A673 (cell line): ENCODE results near the gene PPM1M. TPM values are rescaled to one million over a fixed set of nuclear protein-coding genes. Genes with fewer than 3 reads are reported as not detected.
A peak's percentile ranks its signal among the peaks of the same experiment; 100 is the strongest.

Experiments used
- Bru-seq: library from RNA; stranded (reverse); fragments of 400-500 nt; gene quantifications from one replicate; lab custom pipeline; 2021; lab: Mats Ljungman, UMichigan
- BruChase-seq, 2 experiments: library from RNA; stranded (reverse); fragments of 400-500 nt; gene quantifications; one replicate each; lab custom pipeline; 2021; lab: Mats Ljungman, UMichigan
- BruUV-seq: library from RNA; stranded (reverse); fragments of 400-500 nt; replicated peaks from 2 replicates; lab custom pipeline; 2021; lab: Mats Ljungman, UMichigan
- CTCF ChIA-PET: fragments of 300-600 bp; sonication (Branson Sonifier 250); formaldehyde crosslinking; loops from one replicate; lab custom pipeline; 2022; ENCODE audit warnings: antibody characterized with exemption; lab: Charles Lee
- POLR2A ChIA-PET: fragments of 300-600 bp; sonication (Branson Sonifier 250); formaldehyde crosslinking; loops from one replicate; lab custom pipeline; 2022; ENCODE audit warnings: antibody characterized with exemption; ENCODE audit not compliant: low non-redundant PET; lab: Charles Lee
- DNase-seq: peaks from one replicate; pipeline ENCODE4 v3.0.0-alpha.2; 2015; ENCODE audit warnings: low spot score
- H3K27ac ChIP-seq: fragments of 200-600 bp; sonication (generic); 2 replicates; pipeline ENCODE4 v1.5.1; 2016; ENCODE audit warnings: mixed run types, low read depth, mild to moderate bottlenecking, mixed read lengths, antibody characterized with exemption, low read length; ENCODE audit not compliant: poor library complexity, severe bottlenecking
- H3K27me3 ChIP-seq: fragments of 200-600 bp; sonication (generic); replicated peaks from 2 replicates; pipeline ENCODE4 v1.6.1; 2017; ENCODE audit warnings: mixed run types, low read depth, mild to moderate bottlenecking, mixed read lengths, antibody characterized with exemption, low read length; ENCODE audit not compliant: insufficient read depth, poor library complexity
- H3K36me3 ChIP-seq: fragments of 200-600 bp; sonication (generic); 2 replicates; pipeline ENCODE4 v1.6.1; 2016; ENCODE audit warnings: mixed run types, mild to moderate bottlenecking, mixed read lengths, antibody characterized with exemption, low read length; ENCODE audit not compliant: insufficient read depth, poor library complexity, severe bottlenecking
- H3K4me1 ChIP-seq: fragments of 200-600 bp; sonication (generic); 2 replicates; pipeline ENCODE4 v1.6.1; 2017; ENCODE audit warnings: mixed run types, mild to moderate bottlenecking, mixed read lengths, antibody characterized with exemption, low read length; ENCODE audit not compliant: insufficient read depth, poor library complexity, severe bottlenecking
- H3K4me3 ChIP-seq: fragments of 200-600 bp; sonication (generic); 2 replicates; pipeline ENCODE4 v1.5.1; 2016; ENCODE audit warnings: low read depth, mixed run types, mild to moderate bottlenecking, mixed read lengths, low read length; ENCODE audit not compliant: poor library complexity, severe bottlenecking
- H3K9me3 ChIP-seq: fragments of 200-600 bp; sonication (generic); 2 replicates; pipeline ENCODE4 v1.6.1; 2016; ENCODE audit warnings: mixed run types, low read depth, mild to moderate bottlenecking, mixed read lengths, antibody characterized with exemption, low read length; ENCODE audit not compliant: poor library complexity, severe bottlenecking
- CTCF ChIP-seq: fragments of 300-800, 200-600 bp; sonication (generic); conservative IDR thresholded peaks from 2 replicates; pipeline ENCODE4 v1.5.1; 2017; ENCODE audit warnings: low read depth, mild to moderate bottlenecking, antibody characterized with exemption, low read length, moderate library complexity, mixed read lengths
- EZH2 ChIP-seq: fragments of 200-600 bp; sonication (generic); IDR thresholded peaks from 2 replicates; pipeline ENCODE4 v1.6.1; 2017; ENCODE audit warnings: borderline replicate concordance, low read depth, mild to moderate bottlenecking, mixed read lengths, antibody characterized with exemption, low read length; ENCODE audit not compliant: poor library complexity, severe bottlenecking
- intact Hi-C: fragments of 100-400 bp; cut with micrococcal nuclease; formaldehyde crosslinking; loops from one replicate; pipeline ENCODE4 v1.10.0; 2022; ENCODE audit not compliant: unreplicated experiment
- long read RNA-seq: library from polyadenylated mRNA; stranded (forward); transcript quantifications from one replicate; pipeline ENCODE4 v2.0.0, GENCODE V29; 2022
- total RNA-seq: library from RNA; stranded (reverse); gene quantifications from 2 replicates; pipeline ENCODE4 v1.2.3, GENCODE V29; 2021

Gene PPM1M
- total RNA-seq (3.6 and 5.8 TPM in 2 replicates), Bru-seq, nascent RNA (percentile 32 among the genes with signal in this experiment), BruChase-seq, experiment 1, labeled RNA remaining after a 2-hour chase (percentile 37 among the genes with signal in this experiment), BruChase-seq, experiment 2, labeled RNA remaining after a 6-hour chase (percentile 39 among the genes with signal in this experiment)
- long read RNA-seq, partial matches to known transcripts, result 0 of 2 reads
- long read RNA-seq, other reads (novel, unspliced or antisense), result 1 of 2 reads

- CTCF ChIA-PET, result no interaction called here
- POLR2A ChIA-PET, result interaction anchor here (0.5 kb wide), 1 partner anchor 28 kb away, joined by 6 read pairs; no protein-coding TSS in a partner anchor
- H3K27ac ChIP-seq, result no peak within 1 kb of the TSS
- no peaks in the 10 kb centered on the region for H3K9me3 ChIP-seq
- no peaks in the 10 kb centered on the region for H3K36me3 ChIP-seq
- peak; percentile 21 for DNase-seq
- no peaks in the 10 kb centered on the region for H3K27me3 ChIP-seq
- peak within 1 kb of the TSS; percentile 39 for H3K4me3 ChIP-seq
- H3K4me1 ChIP-seq, result peaks cover 4% of the 10 kb centered on the region
- intact Hi-C loops, result no loop called here
- BruUV-seq, result no TSS peak
- TF ChIP-seq CTCF (no peak), EZH2 (no peak)
These were observed at the start of gene PPM1M for GRCh38 chr3:52245322-52246263. Gene PPM1M, plus strand, starts transcription at chr3:52245759. Its CDS starts 66 bp downstream, at chr3:52245825.

GRCh38 chr3:52195823-52196331 lies 49.7 kb upstream of the PPM1M start:
- ChIA-PET CTCF (no interaction called here), POLR2A (no interaction called here)
- peaks cover 8% of the 10 kb centered on the region for H3K36me3 ChIP-seq
- no TSS peak for BruUV-seq
- no peaks in the 10 kb centered on the region for H3K27me3 ChIP-seq
- H3K27ac ChIP-seq, result no peak overlapping the region
- intact Hi-C loops, result no loop called here
- no peak for TF ChIP-seq EZH2
- TF ChIP-seq CTCF, result no peak
- no peak overlapping the region for H3K4me3 ChIP-seq
- no peaks in the 10 kb centered on the region for H3K4me1 ChIP-seq
- no peak for DNase-seq
- no peaks in the 10 kb centered on the region for H3K9me3 ChIP-seq

- Histone ChIP-seq H3K27me3 (no peaks in the 10 kb centered on the region), H3K4me1 (no peaks in the 10 kb centered on the region), H3K9me3 (no peaks in the 10 kb centered on the region), H3K36me3 (peaks cover 8% of the 10 kb centered on the region), H3K27ac (peak overlapping the region; percentile 75), H3K4me3 (no peak overlapping the region)
- ChIA-PET CTCF (no interaction called here), POLR2A (no interaction called here)
- no peak for DNase-seq
- intact Hi-C loops, result no loop called here
- no peak for TF ChIP-seq EZH2
- no peak for TF ChIP-seq CTCF
- no TSS peak for BruUV-seq
These were observed 48.6 kb upstream of the PPM1M start for GRCh38 chr3:52196977-52197376.
